Testis (tissue), 2 donors: ENCODE measurements around the gene PSMB7.

Experiments
- POLR2A ChIP-seq: fragments of 450-650 bp; IDR thresholded peaks from one replicate; pipeline ENCODE4 v1.6.1; 2017; ENCODE audit warnings: antibody characterized with exemption, mild to moderate bottlenecking, moderate library complexity
- TF ChIP-seq, protein P1 (sequence below), 3 experiments: fragments of 450-650 bp in 2 of 3; fragments of 200-600 bp in 1 of 3; sonication (generic) in 1 of 3; IDR thresholded peaks; one replicate each; pipeline ENCODE4 v1.5.1; 2016 to 2019; ENCODE audit warnings: antibody characterized with exemption in 3 of 3, mild to moderate bottlenecking in 2 of 3, moderate library complexity in 1 of 3

GRCh38 chr9:124328285-124328684 lies 87.0 kb downstream of the PSMB7 start:
- no peak for TF ChIP-seq POLR2A
- TF ChIP-seq, protein P1, sequence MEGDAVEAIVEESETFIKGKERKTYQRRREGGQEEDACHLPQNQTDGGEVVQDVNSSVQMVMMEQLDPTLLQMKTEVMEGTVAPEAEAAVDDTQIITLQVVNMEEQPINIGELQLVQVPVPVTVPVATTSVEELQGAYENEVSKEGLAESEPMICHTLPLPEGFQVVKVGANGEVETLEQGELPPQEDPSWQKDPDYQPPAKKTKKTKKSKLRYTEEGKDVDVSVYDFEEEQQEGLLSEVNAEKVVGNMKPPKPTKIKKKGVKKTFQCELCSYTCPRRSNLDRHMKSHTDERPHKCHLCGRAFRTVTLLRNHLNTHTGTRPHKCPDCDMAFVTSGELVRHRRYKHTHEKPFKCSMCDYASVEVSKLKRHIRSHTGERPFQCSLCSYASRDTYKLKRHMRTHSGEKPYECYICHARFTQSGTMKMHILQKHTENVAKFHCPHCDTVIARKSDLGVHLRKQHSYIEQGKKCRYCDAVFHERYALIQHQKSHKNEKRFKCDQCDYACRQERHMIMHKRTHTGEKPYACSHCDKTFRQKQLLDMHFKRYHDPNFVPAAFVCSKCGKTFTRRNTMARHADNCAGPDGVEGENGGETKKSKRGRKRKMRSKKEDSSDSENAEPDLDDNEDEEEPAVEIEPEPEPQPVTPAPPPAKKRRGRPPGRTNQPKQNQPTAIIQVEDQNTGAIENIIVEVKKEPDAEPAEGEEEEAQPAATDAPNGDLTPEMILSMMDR (IDR thresholded peaks at IDR 0.05): no peak
